ENCODE data around the gene CDHR4.
"Not testable (repeated sequence)": the region's sequence is repeated elsewhere in the genome, so short reads cannot be mapped to it uniquely, and the experiment has no call there.

DNA sequence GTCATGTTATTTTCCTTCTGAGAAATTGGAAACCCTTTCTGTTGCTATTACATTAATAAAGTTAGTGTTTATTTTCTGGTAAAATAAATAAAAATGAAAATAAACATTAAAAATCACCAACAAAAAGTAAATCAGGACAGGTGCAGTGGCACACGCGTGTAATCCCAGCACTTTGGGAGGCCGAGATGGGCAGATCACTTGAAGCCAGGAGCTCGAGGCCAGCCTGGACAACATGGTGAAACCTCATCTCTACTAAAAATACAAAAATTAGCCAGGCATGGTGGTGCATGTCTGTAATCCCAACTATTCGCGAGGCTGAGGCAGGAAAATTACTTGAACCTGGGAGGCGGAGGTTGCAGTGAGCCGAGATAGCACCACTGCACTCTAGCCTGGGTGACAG, 23.6 kb downstream of the CDHR4 start:
- TF ChIP-seq, protein P1, sequence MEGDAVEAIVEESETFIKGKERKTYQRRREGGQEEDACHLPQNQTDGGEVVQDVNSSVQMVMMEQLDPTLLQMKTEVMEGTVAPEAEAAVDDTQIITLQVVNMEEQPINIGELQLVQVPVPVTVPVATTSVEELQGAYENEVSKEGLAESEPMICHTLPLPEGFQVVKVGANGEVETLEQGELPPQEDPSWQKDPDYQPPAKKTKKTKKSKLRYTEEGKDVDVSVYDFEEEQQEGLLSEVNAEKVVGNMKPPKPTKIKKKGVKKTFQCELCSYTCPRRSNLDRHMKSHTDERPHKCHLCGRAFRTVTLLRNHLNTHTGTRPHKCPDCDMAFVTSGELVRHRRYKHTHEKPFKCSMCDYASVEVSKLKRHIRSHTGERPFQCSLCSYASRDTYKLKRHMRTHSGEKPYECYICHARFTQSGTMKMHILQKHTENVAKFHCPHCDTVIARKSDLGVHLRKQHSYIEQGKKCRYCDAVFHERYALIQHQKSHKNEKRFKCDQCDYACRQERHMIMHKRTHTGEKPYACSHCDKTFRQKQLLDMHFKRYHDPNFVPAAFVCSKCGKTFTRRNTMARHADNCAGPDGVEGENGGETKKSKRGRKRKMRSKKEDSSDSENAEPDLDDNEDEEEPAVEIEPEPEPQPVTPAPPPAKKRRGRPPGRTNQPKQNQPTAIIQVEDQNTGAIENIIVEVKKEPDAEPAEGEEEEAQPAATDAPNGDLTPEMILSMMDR (IDR thresholded peaks at IDR 0.05): not testable (repeated sequence)
- TF ChIP-seq EZH2phosphoT487, EZH2 (IDR thresholded peaks at IDR 0.05): not testable (repeated sequence)
